HUES6 (cell line): ENCODE data around the gene AGFG1.

Experiments
- H3K27ac ChIP-seq: 2 replicates; pipeline ENCODE4 v1.7.0; 2013; ENCODE audit warnings: low read depth, mild to moderate bottlenecking, low read length, inconsistent platforms
- H3K27me3 ChIP-seq: 2 replicates; pipeline ENCODE4 v1.6.1; 2013; ENCODE audit warnings: low read length; ENCODE audit not compliant: control insufficient read depth, insufficient read depth
- H3K36me3 ChIP-seq: 2 replicates; pipeline ENCODE4 v1.6.1; 2013; ENCODE audit warnings: low read length; ENCODE audit not compliant: control insufficient read depth, insufficient read depth
- H3K4me1 ChIP-seq: 2 replicates; pipeline ENCODE4 v1.6.1; 2013; ENCODE audit warnings: low read length; ENCODE audit not compliant: control insufficient read depth, insufficient read depth
- H3K4me3 ChIP-seq: 2 replicates; pipeline ENCODE4 v1.5.1; 2013; ENCODE audit warnings: low read depth, low read length
- H3K9ac ChIP-seq: one replicate; pipeline ENCODE4 v1.6.1; 2013; ENCODE audit warnings: mild to moderate bottlenecking, low read length
- H3K9me3 ChIP-seq: 2 replicates; pipeline ENCODE4 v1.6.1; 2013; ENCODE audit warnings: low read depth, low read length; ENCODE audit not compliant: control insufficient read depth, insufficient read depth

The AGFG1 gene

GRCh38 chr2:227471924-227472264 lies at the start of gene AGFG1:
AGFG1 (plus strand) TSS chr2:227472156; CDS start chr2:227472422, 266 bp downstream.
- peaks cover 21% of the 10 kb centered on the region for H3K4me1 ChIP-seq
- peak within 1 kb of the TSS; percentile 86; the same call in 1 of the 2 replicates for H3K27ac ChIP-seq
- H3K36me3 ChIP-seq: no peaks in the 10 kb centered on the region

GRCh38 chr2:227423656-227424499 lies 48.1 kb upstream of the AGFG1 start:
- Histone ChIP-seq H3K9me3 (no peaks in the 10 kb centered on the region), H3K4me1 (no peaks in the 10 kb centered on the region), H3K36me3 (no peaks in the 10 kb centered on the region), H3K4me3 (no peak overlapping the region), H3K9ac (no peak overlapping the region), H3K27ac (no peak overlapping the region), H3K27me3 (no peaks in the 10 kb centered on the region)

More at GRCh38 chr2:227471924-227472264, at the start of gene AGFG1:
- Histone ChIP-seq H3K9me3 (no peaks in the 10 kb centered on the region), H3K4me3 (peak within 1 kb of the TSS; percentile 96), H3K9ac (peak within 1 kb of the TSS; percentile 95), H3K27me3 (no peaks in the 10 kb centered on the region)

- peaks cover 18% of the 10 kb centered on the region for H3K9me3 ChIP-seq
Observed at GRCh38 chr2:227428731-227429285, 43.1 kb upstream of the AGFG1 start.

GRCh38 chr2:227430639-227431038 lies 41.3 kb upstream of the AGFG1 start:
- no peaks in the 10 kb centered on the region for H3K27me3 ChIP-seq
- peaks cover 22% of the 10 kb centered on the region for H3K9me3 ChIP-seq
- H3K27ac ChIP-seq: no peak overlapping the region
- no peaks in the 10 kb centered on the region for H3K36me3 ChIP-seq
- H3K4me3 ChIP-seq: no peak overlapping the region
- H3K9ac ChIP-seq: no peak overlapping the region
- no peaks in the 10 kb centered on the region for H3K4me1 ChIP-seq

More at GRCh38 chr2:227428731-227429285, 43.1 kb upstream of the AGFG1 start:
- no peaks in the 10 kb centered on the region for H3K27me3 ChIP-seq
- H3K9ac ChIP-seq: no peak overlapping the region
- no peaks in the 10 kb centered on the region for H3K4me1 ChIP-seq
- H3K27ac ChIP-seq: no peak overlapping the region
- no peak overlapping the region for H3K4me3 ChIP-seq
- H3K36me3 ChIP-seq: no peaks in the 10 kb centered on the region

- no peak overlapping the region for H3K27ac ChIP-seq
- H3K9me3 ChIP-seq: peaks cover 22% of the 10 kb centered on the region
- no peaks in the 10 kb centered on the region for H3K4me1 ChIP-seq
- H3K4me3 ChIP-seq: no peak overlapping the region
- no peaks in the 10 kb centered on the region for H3K27me3 ChIP-seq
- no peak overlapping the region for H3K9ac ChIP-seq
- no peaks in the 10 kb centered on the region for H3K36me3 ChIP-seq
Observed at GRCh38 chr2:227433171-227433570, 38.8 kb upstream of the AGFG1 start.

GRCh38 chr2:227436436-227437174 lies 35.4 kb upstream of the AGFG1 start:
- no peak overlapping the region for H3K27ac ChIP-seq
- H3K9ac ChIP-seq: no peak overlapping the region
- H3K27me3 ChIP-seq: no peaks in the 10 kb centered on the region
- peaks cover 22% of the 10 kb centered on the region for H3K9me3 ChIP-seq
- H3K4me3 ChIP-seq: no peak overlapping the region
- H3K4me1 ChIP-seq: no peaks in the 10 kb centered on the region
- no peaks in the 10 kb centered on the region for H3K36me3 ChIP-seq

- Histone ChIP-seq H3K27ac (no peak overlapping the region), H3K9ac (no peak overlapping the region)
Observed at GRCh38 chr2:227439214-227439613, 32.7 kb upstream of the AGFG1 start.

GRCh38 chr2:227442639-227443038 lies 29.3 kb upstream of the AGFG1 start:
- Histone ChIP-seq H3K9ac (no peak overlapping the region), H3K27ac (no peak overlapping the region), H3K4me3 (no peak overlapping the region), H3K4me1 (peaks cover 9% of the 10 kb centered on the region), H3K27me3 (no peaks in the 10 kb centered on the region), H3K36me3 (no peaks in the 10 kb centered on the region), H3K9me3 (no peaks in the 10 kb centered on the region)

More at GRCh38 chr2:227439214-227439613, 32.7 kb upstream of the AGFG1 start:
- Histone ChIP-seq H3K9me3 (no peaks in the 10 kb centered on the region), H3K4me3 (no peak overlapping the region), H3K36me3 (no peaks in the 10 kb centered on the region), H3K27me3 (no peaks in the 10 kb centered on the region), H3K4me1 (peaks cover 7% of the 10 kb centered on the region)

GRCh38 chr2:227443889-227444568 lies 27.9 kb upstream of the AGFG1 start:
- H3K9ac ChIP-seq: no peak overlapping the region
- no peak overlapping the region for H3K4me3 ChIP-seq
- no peaks in the 10 kb centered on the region for H3K9me3 ChIP-seq
- no peaks in the 10 kb centered on the region for H3K27me3 ChIP-seq
- H3K27ac ChIP-seq: no peak overlapping the region; the same call in 1 of the 2 replicates
- peaks cover 9% of the 10 kb centered on the region for H3K4me1 ChIP-seq
- H3K36me3 ChIP-seq: no peaks in the 10 kb centered on the region

GRCh38 chr2:227447606-227448005 lies 24.4 kb upstream of the AGFG1 start:
- Histone ChIP-seq H3K9me3 (no peaks in the 10 kb centered on the region), H3K4me3 (no peak overlapping the region), H3K4me1 (peaks cover 9% of the 10 kb centered on the region), H3K9ac (no peak overlapping the region), H3K27ac (no peak overlapping the region), H3K27me3 (no peaks in the 10 kb centered on the region), H3K36me3 (no peaks in the 10 kb centered on the region)
